H1 (cell line): Measurements from ENCODE around the gene ZBTB42. TPM values are rescaled to one million over a fixed set of nuclear protein-coding genes. Genes with fewer than 3 reads are reported as not detected.

ENCODE experiments used
- CTCF ChIA-PET: fragments of 300-600 bp; sonication (Branson Sonifier 250); formaldehyde crosslinking; loops from one replicate; lab custom pipeline; 2021; ENCODE audit not compliant: partially characterized antibody; lab: Charles Lee
- POLR2A ChIA-PET: fragments of 300-600 bp; sonication (Branson Sonifier 250); formaldehyde crosslinking; loops from one replicate; lab custom pipeline; 2021; ENCODE audit warnings: inconsistent platforms; ENCODE audit not compliant: partially characterized antibody; lab: Charles Lee
- DNase-seq, 2 experiments: peaks; one replicate each; pipeline versions ENCODE4 v3.0.0 to v3.0.0-alpha.2; 2010 to 2022; ENCODE audit warnings: low spot score in 2 of 2, low read depth in 1 of 2, mixed read lengths in 1 of 2
- FAIRE-seq: peaks from 2 replicates; lab custom pipeline; 2011; peaks lifted over from hg19 to GRCh38; lab: Jason Lieb, UNC
- H2AFZ ChIP-seq: 2 replicates; pipeline ENCODE4 v1.8.1; 2012; ENCODE audit warnings: low read length, inconsistent platforms
- H2AK5ac ChIP-seq: 2 replicates; pipeline ENCODE4 v1.6.1; 2013; ENCODE audit warnings: low read depth, low read length
- H2BK120ac ChIP-seq: replicated peaks from 2 replicates; pipeline ENCODE3; 2013; ENCODE audit warnings: low read depth, low read length, inconsistent platforms
- H2BK12ac ChIP-seq: 2 replicates; pipeline ENCODE4 v1.6.1; 2013; ENCODE audit warnings: low read depth, low read length
- H2BK15ac ChIP-seq: 2 replicates; pipeline ENCODE4 v1.6.1; 2013; ENCODE audit warnings: low read length
- H2BK20ac ChIP-seq: 2 replicates; pipeline ENCODE4 v1.6.1; 2013; ENCODE audit warnings: low read length
- H2BK5ac ChIP-seq: 2 replicates; pipeline ENCODE4 v1.6.1; 2013; ENCODE audit warnings: low read depth, low read length
- H3K14ac ChIP-seq: 2 replicates; pipeline ENCODE4 v1.6.1; 2013; ENCODE audit warnings: inconsistent platforms; ENCODE audit not compliant: insufficient read length
- H3K18ac ChIP-seq: 2 replicates; pipeline ENCODE4 v1.6.1; 2013; ENCODE audit warnings: low read length; ENCODE audit errors: extremely low read depth
- H3K23ac ChIP-seq: 2 replicates; pipeline ENCODE4 v1.6.1; 2013; ENCODE audit warnings: inconsistent platforms; ENCODE audit not compliant: insufficient read length
- H3K23me2 ChIP-seq: 2 replicates; pipeline ENCODE4 v1.6.1; 2013; ENCODE audit warnings: low read depth, low read length
- H3K27ac ChIP-seq: 2 replicates; pipeline ENCODE4 v1.6.1; 2011; ENCODE audit warnings: low read depth, low read length, inconsistent platforms
- H3K27me3 ChIP-seq, 4 experiments: replicated peaks in 1 of 4; 1 replicate in 1 of 4; 2 replicates in 3 of 4; pipeline versions ENCODE4 v1.6.1 to v1.8.1; 2011 to 2013; ENCODE audit warnings: low read length in 3 of 4, mild to moderate bottlenecking in 3 of 4, inconsistent platforms in 2 of 4, mixed read lengths in 2 of 4, moderate library complexity in 1 of 4; ENCODE audit not compliant: control insufficient read depth in 3 of 4, insufficient read depth in 3 of 4; ENCODE audit errors: extremely low read depth in 1 of 4
- H3K36me3 ChIP-seq, 4 experiments: 2 replicates each; pipeline versions ENCODE4 v1.6.1 to v1.8.1; 2011 to 2013; ENCODE audit warnings: mild to moderate bottlenecking in 4 of 4, low read length in 3 of 4, moderate library complexity in 2 of 4, control low read depth in 1 of 4, inconsistent platforms in 1 of 4; ENCODE audit not compliant: insufficient read depth in 4 of 4, control insufficient read depth in 2 of 4
- H3K4ac ChIP-seq: replicated peaks from 2 replicates; pipeline ENCODE3; 2013; ENCODE audit warnings: low read length, low read depth, mixed read lengths, inconsistent platforms; ENCODE audit not compliant: insufficient read length
- H3K4me1 ChIP-seq, 4 experiments: replicated peaks in 1 of 4; 1 replicate in 1 of 4; 2 replicates in 3 of 4; pipeline versions ENCODE4 v1.6.1 to v1.8.1; 2011 to 2013; ENCODE audit warnings: low read length in 3 of 4, inconsistent platforms in 2 of 4, mixed read lengths in 1 of 4; ENCODE audit not compliant: insufficient read depth in 4 of 4, control insufficient read depth in 3 of 4
- H3K4me2 ChIP-seq, 2 experiments: 2 replicates each; pipeline versions ENCODE4 v1.6.1 to v1.8.1; 2011 to 2013; ENCODE audit warnings: low read depth in 2 of 2, low read length in 2 of 2, control low read depth in 1 of 2, inconsistent platforms in 1 of 2, mild to moderate bottlenecking in 1 of 2; ENCODE audit not compliant: insufficient read depth in 1 of 2
- H3K4me3 ChIP-seq, 4 experiments: fragments of 200-600, 300-600 bp in 1 of 4; sonication (generic), shearing (Covaris generic), sonication (Bioruptor Twin) in 1 of 4; 2 replicates each; pipeline versions ENCODE4 v1.5.1 to v1.8.1; 2011 to 2016; ENCODE audit warnings: low read length in 4 of 4, low read depth in 3 of 4, control low read depth in 2 of 4, inconsistent platforms in 2 of 4, mild to moderate bottlenecking in 2 of 4, mixed read lengths in 1 of 4, moderate library complexity in 1 of 4; ENCODE audit not compliant: insufficient read depth in 2 of 4; ENCODE audit errors: extremely low read depth in 1 of 4
- H3K56ac ChIP-seq: replicated peaks from 2 replicates; pipeline ENCODE3; 2013; ENCODE audit warnings: low read depth, mild to moderate bottlenecking, mixed read lengths, low read length, inconsistent platforms; ENCODE audit not compliant: insufficient read length
- H3K79me1 ChIP-seq: 2 replicates; pipeline ENCODE4 v1.6.1; 2013; ENCODE audit warnings: low read depth, low read length, control low read depth
- H3K79me2 ChIP-seq, 2 experiments: 2 replicates each; pipeline versions ENCODE4 v1.6.1 to v1.8.1; 2012 to 2013; ENCODE audit warnings: low read length in 2 of 2, mild to moderate bottlenecking in 2 of 2, inconsistent platforms in 1 of 2; ENCODE audit not compliant: insufficient read depth in 2 of 2, control insufficient read depth in 1 of 2
- H3K9ac ChIP-seq, 4 experiments: replicated peaks in 1 of 4; 1 replicate in 1 of 4; 2 replicates in 3 of 4; pipeline versions ENCODE4 v1.6.1 to v1.8.1; 2011 to 2013; ENCODE audit warnings: low read depth in 3 of 4, low read length in 3 of 4, control low read depth in 2 of 4, mild to moderate bottlenecking in 2 of 4, moderate library complexity in 2 of 4, inconsistent platforms in 1 of 4; ENCODE audit errors: extremely low read depth in 1 of 4
- H3K9me3 ChIP-seq, 2 experiments: 2 replicates each; pipeline versions ENCODE4 v1.6.1 to v1.8.1; 2012 to 2013; ENCODE audit warnings: mild to moderate bottlenecking in 2 of 2, moderate library complexity in 2 of 2, control low read depth in 1 of 2, inconsistent platforms in 1 of 2, low read depth in 1 of 2, low read length in 1 of 2, mixed read lengths in 1 of 2; ENCODE audit not compliant: insufficient read depth in 2 of 2
- H4K20me1 ChIP-seq, 2 experiments: replicated peaks in 1 of 2; 2 replicates each; pipeline versions ENCODE3 to v1.8.1; 2011 to 2013; ENCODE audit warnings: inconsistent platforms in 2 of 2, low read length in 2 of 2, mild to moderate bottlenecking in 1 of 2; ENCODE audit not compliant: insufficient read depth in 2 of 2, control insufficient read depth in 1 of 2
- H4K5ac ChIP-seq: 2 replicates; pipeline ENCODE4 v1.6.1; 2013; ENCODE audit warnings: low read length, low read depth, mixed read lengths, inconsistent platforms; ENCODE audit not compliant: insufficient read length
- H4K8ac ChIP-seq: 2 replicates; pipeline ENCODE4 v1.8.0; 2013; ENCODE audit warnings: mild to moderate bottlenecking, moderate library complexity, low read length, inconsistent platforms; ENCODE audit not compliant: insufficient read depth; ENCODE audit errors: extremely low read depth
- H4K91ac ChIP-seq: replicated peaks from 2 replicates; pipeline ENCODE3; 2013; ENCODE audit warnings: low read length, mixed read lengths, inconsistent platforms; ENCODE audit not compliant: insufficient read length
- ATF2 ChIP-seq: IDR thresholded peaks from 2 replicates; pipeline ENCODE4 v1.6.1; 2012; ENCODE audit warnings: low read length, inconsistent platforms
- BRCA1 ChIP-seq: IDR thresholded peaks from 2 replicates; pipeline ENCODE4 v1.6.1; 2012; ENCODE audit warnings: low read depth, low read length, improper control_type of control experiment
- CBX5 ChIP-seq: fragments of 300-800, 300-1000 bp; sonication (generic); IDR thresholded peaks from 2 replicates; pipeline ENCODE4 v1.7.1; 2016; ENCODE audit warnings: antibody characterized with exemption, low read length, low read depth
- CHD1 ChIP-seq: IDR thresholded peaks from 2 replicates; pipeline ENCODE4 v1.6.1; 2012; ENCODE audit warnings: low read depth, low read length, improper control_type of control experiment
- PHF8 ChIP-seq: fragments of 200-600 bp; sonication (generic); conservative IDR thresholded peaks from 2 replicates; pipeline ENCODE4 v1.7.1; 2012; ENCODE audit warnings: low read depth, mild to moderate bottlenecking, inconsistent platforms, low read length, moderate library complexity
- RAD21 ChIP-seq, 2 experiments: IDR thresholded peaks in 1 of 2; conservative IDR thresholded peaks in 1 of 2; 2 replicates each; pipeline ENCODE4 v1.6.1; 2011; ENCODE audit warnings: low read depth in 2 of 2, low read length in 2 of 2, improper control_type of control experiment in 1 of 2, inconsistent platforms in 1 of 2, mild to moderate bottlenecking in 1 of 2, moderate library complexity in 1 of 2
- RBBP5 ChIP-seq: IDR thresholded peaks from 2 replicates; pipeline ENCODE4 v1.7.1; 2012; ENCODE audit warnings: low read depth, mild to moderate bottlenecking, inconsistent platforms, low read length, moderate library complexity, borderline replicate concordance
- SP2 ChIP-seq: IDR thresholded peaks from 2 replicates; pipeline ENCODE4 v1.6.1; 2012; ENCODE audit warnings: mild to moderate bottlenecking, low read length, inconsistent platforms
- SP4 ChIP-seq: IDR thresholded peaks from 2 replicates; pipeline ENCODE4 v1.6.1; 2012; ENCODE audit warnings: low read length, inconsistent platforms
- SUZ12 ChIP-seq: fragments of 200-600 bp; sonication (generic); IDR thresholded peaks from 2 replicates; pipeline ENCODE4 v1.6.1; 2012; ENCODE audit warnings: mild to moderate bottlenecking, inconsistent platforms, low read length, moderate library complexity, mixed read lengths
- TBP ChIP-seq: IDR thresholded peaks from 2 replicates; pipeline ENCODE4 v1.6.1; 2011; ENCODE audit warnings: low read depth, low read length, improper control_type of control experiment
- YY1 ChIP-seq: IDR thresholded peaks from 2 replicates; pipeline ENCODE4 v1.6.1; 2011; ENCODE audit warnings: low read depth, mild to moderate bottlenecking, low read length
- WGBS, 2 experiments: shearing (Covaris generic) in 1 of 2; methylation state at CpG; one replicate each; pipeline versions ENCODE4 v1.1.6 to v1.1.7; 2013 to 2015; ENCODE audit warnings: low lambda C conversion rate in 2 of 2, mixed read lengths in 2 of 2, inconsistent platforms in 1 of 2, low coverage in 1 of 2, missing lambda C conversion rate in 1 of 2; ENCODE audit not compliant: insufficient replicate concordance in 2 of 2, insufficient coverage in 1 of 2, insufficient read length in 1 of 2; ENCODE audit errors: extremely low coverage in 1 of 2, missing lambda C conversion rate in 1 of 2; 5-methylcytosine and 5-hydroxymethylcytosine counted together
- polyA plus RNA-seq, 7 experiments: library from polyadenylated mRNA; depleted of rRNA in 3 of 7; stranded (reverse) in 5 of 7; unstranded in 2 of 7; fragments of >200 nt in 5 of 7; fragments of 200-250 nt in 2 of 7; gene quantifications; 1 replicate in 5 of 7; 2 replicates in 1 of 7; 4 replicates in 1 of 7; pipeline versions ENCODE4 v1.2.1 to v1.2.3, GENCODE V29; 2011 to 2013; ENCODE audit warnings: missing spikeins in 2 of 7, mixed read lengths in 2 of 7
- total RNA-seq: library from RNA; stranded (reverse); fragmentation: NEBNext Ultra II Directional; extraction: Animal tissue kit (Norgen Biotek cat#: 25700); gene quantifications from 2 replicates; pipeline ENCODE4 v1.2.1, GENCODE V29; 2021

ZBTB42 gene
- total and polyA plus RNA-seq, 2 of the 8 experiments (the other 6 are each of a cell fraction or from before 2014, with no cell fraction given) = 2.8 to 3.1 TPM

- H3K4me3 ChIP-seq = no peak overlapping the region
- no peaks in the 10 kb centered on the region; a peak in 1 of 4 replicates for H3K9me3 ChIP-seq
- POLR2A ChIA-PET = interaction anchor here (1.3 to 1.6 kb wide), 2 partner anchors 12 to 26 kb away, joined by 4 to 5 read pairs; no protein-coding TSS in a partner anchor
- no peak overlapping the region for H4K5ac ChIP-seq
- no peaks in the 10 kb centered on the region for H3K27me3 ChIP-seq
- no peaks in the 10 kb centered on the region for H3K4me1 ChIP-seq
- FAIRE-seq (no peak), DNase-seq (no peak)
- H2BK15ac ChIP-seq = no peak overlapping the region
- no peak overlapping the region for H3K14ac ChIP-seq
- no peak overlapping the region for H4K91ac ChIP-seq
- H4K20me1 ChIP-seq = peaks cover 12 to 16% of the 10 kb centered on the region in 2 experiments
- no peak overlapping the region for H3K9ac ChIP-seq
- no peak overlapping the region for H3K4me2 ChIP-seq
- no peaks in the 10 kb centered on the region for H3K23me2 ChIP-seq
- H3K79me1 ChIP-seq = no peaks in the 10 kb centered on the region; the same call in 1 of the 2 replicates
- no peak overlapping the region for H2BK12ac ChIP-seq
- peaks cover 0 to 3% (median 0%) of the 10 kb centered on the region in 4 experiments; a peak in 1 of 8 replicates for H3K36me3 ChIP-seq
- H3K27ac ChIP-seq = no peak overlapping the region
- H2BK20ac ChIP-seq = no peak overlapping the region
- H3K23ac ChIP-seq = no peak overlapping the region
- WGBS, 2 experiments = 88% methylated on average over 24 of the region's 24 CpGs; no CpG with 5 or more reads in 1 of the 2 experiments
- no peak overlapping the region for H3K4ac ChIP-seq
- H3K18ac ChIP-seq = no peak overlapping the region
- H4K8ac ChIP-seq = no peak overlapping the region; the same call in 1 of the 2 replicates
- CTCF ChIA-PET = interaction anchor here (0.6 to 4.9 kb wide), 8 partner anchors 9 to 116 kb away, joined by 3 to 35 read pairs (median 6); no protein-coding TSS in a partner anchor
- H2BK5ac ChIP-seq = no peak overlapping the region
- H2BK120ac ChIP-seq = no peak overlapping the region
- H2AFZ ChIP-seq = no peak overlapping the region
- no peaks in the 10 kb centered on the region for H3K79me2 ChIP-seq
- H2AK5ac ChIP-seq = no peak overlapping the region
- H3K56ac ChIP-seq = no peak overlapping the region
- TF ChIP-seq CHD1 = no peak
- no peak for TF ChIP-seq YY1
- no peak for TF ChIP-seq SUZ12
- no peak for TF ChIP-seq ATF2
- TF ChIP-seq SP4 = no peak
- no peak for TF ChIP-seq RBBP5
- TF ChIP-seq RAD21 (IDR thresholded peaks at IDR 0.05 in 1 of 2, conservative IDR thresholded peaks at IDR 0.05 in 1 of 2; ENCODE audit: low read depth in 2 of 2, low read length in 2 of 2) = no peak
- no peak for TF ChIP-seq TBP
- no peak for TF ChIP-seq PHF8
- no peak for TF ChIP-seq BRCA1
- TF ChIP-seq SP2 = no peak
- no peak for TF ChIP-seq CBX5
These were observed 20.3 kb upstream of the ZBTB42 start for GRCh38 chr14:104780513-104781030.
